B cell (primary cell): Measurements from ENCODE around the gene CDH12. TPM values are rescaled to one million over a fixed set of nuclear protein-coding genes. Genes with fewer than 3 reads are reported as not detected.

Source experiments
- ATAC-seq: fragments of 200-7000 bp; cut with Tn5 transposase; one replicate; pipeline ENCODE4 v1.10.0; 2021; ENCODE audit warnings: low read depth, mild to moderate bottlenecking, moderate number of reproducible peaks, moderate library complexity
- CTCF ChIA-PET: fragments of 350-600 bp; sonication (Branson Sonifier 250); formaldehyde crosslinking; loops from one replicate; lab custom pipeline; 2021; ENCODE audit warnings: antibody characterized with exemption, inconsistent platforms; lab: Charles Lee
- POLR2A ChIA-PET: fragments of 350-600 bp; sonication (Branson Sonifier 250); formaldehyde crosslinking; loops from one replicate; lab custom pipeline; 2021; ENCODE audit warnings: antibody characterized with exemption; lab: Charles Lee
- DNase-seq: peaks from one replicate; pipeline ENCODE4 v3.0.0; 2013
- H2AFZ ChIP-seq: 2 replicates; pipeline ENCODE4 v1.6.1; 2012; ENCODE audit warnings: mild to moderate bottlenecking, low read depth, low read length; ENCODE audit not compliant: insufficient read depth, poor library complexity, severe bottlenecking
- H3K27ac ChIP-seq, 2 donors: 1 replicate in 1 of 2; 2 replicates in 1 of 2; pipeline ENCODE4 v1.5.1; 2012 to 2013; ENCODE audit warnings: low read length in 2 of 2, mild to moderate bottlenecking in 2 of 2, moderate library complexity in 1 of 2
- H3K27me3 ChIP-seq, 4 experiments: fragments of 200-600 bp in 1 of 4; sonication (generic) in 1 of 4; replicated peaks in 1 of 4; 1 replicate in 2 of 4; 2 replicates in 2 of 4; pipeline versions ENCODE4 v1.6.1 to v1.7.0; 2013 to 2016; ENCODE audit warnings: low read length in 3 of 4, mild to moderate bottlenecking in 2 of 4, mixed read lengths in 1 of 4, moderate library complexity in 1 of 4; ENCODE audit not compliant: insufficient read depth in 4 of 4, control insufficient read depth in 3 of 4; ENCODE audit errors: control extremely low read depth in 1 of 4
- H3K36me3 ChIP-seq, 2 experiments: replicated peaks in 1 of 2; 1 replicate in 1 of 2; 2 replicates in 1 of 2; pipeline versions ENCODE4 v1.6.1 to v1.7.1; 2013; ENCODE audit warnings: low read length in 1 of 2; ENCODE audit not compliant: insufficient read depth in 2 of 2, control insufficient read depth in 1 of 2; ENCODE audit errors: control extremely low read depth in 1 of 2, extremely low read depth in 1 of 2
- H3K4me1 ChIP-seq, 2 donors: fragments of 200-600 bp in 1 of 2; sonication (generic) in 1 of 2; 1 replicate in 1 of 2; 2 replicates in 1 of 2; pipeline versions ENCODE4 v1.5.1 to v1.6.1; 2013 to 2017; ENCODE audit warnings: low read length in 2 of 2; ENCODE audit not compliant: control insufficient read depth in 2 of 2, insufficient read depth in 2 of 2
- H3K4me2 ChIP-seq: replicated peaks from 2 replicates; pipeline ENCODE3; 2012; ENCODE audit warnings: mild to moderate bottlenecking, low read depth, low read length; ENCODE audit not compliant: poor library complexity, severe bottlenecking
- H3K4me3 ChIP-seq, 5 experiments: fragments of 200-600 bp in 1 of 5; sonication (generic) in 1 of 5; 1 replicate in 3 of 5; 2 replicates in 2 of 5; pipeline versions ENCODE4 v1.5.1 to v1.7.0; 2011 to 2016; ENCODE audit warnings: low read length in 4 of 5, mild to moderate bottlenecking in 4 of 5, low read depth in 2 of 5, control low read depth in 1 of 5, moderate library complexity in 1 of 5; ENCODE audit not compliant: insufficient read depth in 1 of 5; ENCODE audit errors: control extremely low read depth in 1 of 5, extremely low read depth in 1 of 5
- H3K79me2 ChIP-seq: fragments of 200-600 bp; sonication (generic); one replicate; pipeline ENCODE4 v1.6.0; 2016; ENCODE audit warnings: low read length; ENCODE audit not compliant: control insufficient read depth, insufficient read depth
- H3K9ac ChIP-seq: fragments of 200-600 bp; sonication (generic); 2 replicates; pipeline ENCODE4 v1.6.1; 2017; ENCODE audit warnings: mild to moderate bottlenecking, low read length, moderate library complexity
- H3K9me3 ChIP-seq, 3 donors: one replicate each; pipeline versions ENCODE4 v1.6.1 to v1.7.1; 2013; ENCODE audit warnings: low read length in 2 of 3; ENCODE audit not compliant: control insufficient read depth in 2 of 3, insufficient read depth in 1 of 3; ENCODE audit errors: control extremely low read depth in 1 of 3
- H4K20me1 ChIP-seq: 2 replicates; pipeline ENCODE4 v1.6.0; 2012; ENCODE audit warnings: mild to moderate bottlenecking, low read length; ENCODE audit not compliant: insufficient read depth, control insufficient read depth, poor library complexity, severe bottlenecking
- H3K27ac Mint-ChIP-seq: one replicate; pipeline ENCODE4 v1.8.0; 2021; ENCODE audit warnings: mixed read lengths
- H3K27me3 Mint-ChIP-seq: one replicate; pipeline ENCODE4 v1.8.0; 2021; ENCODE audit warnings: mixed read lengths
- H3K4me1 Mint-ChIP-seq: one replicate; pipeline ENCODE4 v1.8.0; 2021; ENCODE audit warnings: mixed read lengths
- H3K4me3 Mint-ChIP-seq: one replicate; pipeline ENCODE4 v1.8.0; 2021; ENCODE audit warnings: mixed read lengths
- H3K9me3 Mint-ChIP-seq: one replicate; pipeline ENCODE4 v1.8.0; 2022; ENCODE audit warnings: mixed read lengths; ENCODE audit not compliant: insufficient read depth
- CTCF ChIP-seq: fragments of 200-600 bp; IDR thresholded peaks from one replicate; pipeline ENCODE4 v1.8.0; 2022; ENCODE audit warnings: antibody characterized with exemption, mild to moderate bottlenecking
- EZH2 ChIP-seq: IDR thresholded peaks from 2 replicates; pipeline ENCODE4 v1.6.1; 2012; ENCODE audit warnings: borderline replicate concordance, low read depth, mild to moderate bottlenecking, moderate library complexity, low read length; ENCODE audit not compliant: insufficient read depth, poor library complexity, severe bottlenecking
- WGBS: methylation state at CpG from one replicate; pipeline ENCODE4 v1.1.5; 2013; ENCODE audit warnings: missing lambda C conversion rate; ENCODE audit not compliant: insufficient coverage; 5-methylcytosine and 5-hydroxymethylcytosine counted together
- intact Hi-C: fragments of 100-400 bp; cut with micrococcal nuclease; formaldehyde crosslinking; loops from one replicate; pipeline ENCODE4 v1.10.0; 2022
- polyA plus RNA-seq: library from polyadenylated mRNA; depleted of rRNA; stranded (reverse); fragments of >200 nt; gene quantifications from 2 replicates; pipeline ENCODE4 v1.2.3, GENCODE V29; 2012
- total RNA-seq, 2 donors: library from RNA; stranded (reverse); fragments of 120-200 nt in 1 of 2; gene quantifications; 1 replicate in 1 of 2; 2 replicates in 1 of 2; pipeline versions ENCODE4 v1.2.3 to v1.2.4, GENCODE V29; 2013 to 2022

Gene CDH12
- total and polyA plus RNA-seq, 2 donors (not counting 1 experiment from before 2014, with no cell fraction given): not detected

- Histone ChIP-seq H3K4me1 (no peaks in the 10 kb centered on the region), H3K36me3 (no peaks in the 10 kb centered on the region), H3K79me2 (no peaks in the 10 kb centered on the region), H2AFZ (no peak overlapping the region), H3K4me2 (no peak overlapping the region), H3K27ac (no peak overlapping the region), H3K9me3 (no peaks in the 10 kb centered on the region), H3K9ac (no peak overlapping the region), H4K20me1 (no peaks in the 10 kb centered on the region), H3K27me3 (no peaks in the 10 kb centered on the region), H3K4me3 (no peak overlapping the region)
- POLR2A ChIA-PET: no interaction called here
- Mint-ChIP-seq H3K27me3 (no peaks in the 10 kb centered on the region), H3K27ac (no peak overlapping the region), H3K9me3 (peaks cover 2% of the 10 kb centered on the region), H3K4me1 (no peaks in the 10 kb centered on the region), H3K4me3 (no peak overlapping the region)
- TF ChIP-seq EZH2: no peak
- TF ChIP-seq CTCF: no peak
- intact Hi-C loops: no loop called here
- DNase-seq (no peak), ATAC-seq (no peak)
- CTCF ChIA-PET: no interaction called here
Observed at GRCh38 chr5:22488427-22488826, 364.7 kb downstream of the CDH12 start.

GRCh38 chr5:22480305-22480704 is 372.8 kb downstream of the CDH12 start:
- POLR2A ChIA-PET: no interaction called here
- Histone ChIP-seq H4K20me1 (no peaks in the 10 kb centered on the region), H3K4me1 (no peaks in the 10 kb centered on the region), H3K9me3 (no peaks in the 10 kb centered on the region), H3K27me3 (no peaks in the 10 kb centered on the region), H3K79me2 (no peaks in the 10 kb centered on the region), H3K36me3 (no peaks in the 10 kb centered on the region), H3K4me2 (no peak overlapping the region), H3K27ac (no peak overlapping the region), H2AFZ (no peak overlapping the region), H3K4me3 (no peak overlapping the region), H3K9ac (no peak overlapping the region)
- Mint-ChIP-seq H3K27me3 (no peaks in the 10 kb centered on the region), H3K9me3 (no peaks in the 10 kb centered on the region), H3K4me1 (no peaks in the 10 kb centered on the region), H3K4me3 (no peak overlapping the region), H3K27ac (no peak overlapping the region)
- CTCF ChIA-PET: no interaction called here
- 72% methylated on average over 4 of the region's 5 CpGs for WGBS
- ATAC-seq: no peak
- no peak for DNase-seq
- intact Hi-C loops: no loop called here
- TF ChIP-seq EZH2 (no peak), CTCF (no peak)
